Occipital lobe (tissue), 2 donors: ENCODE results near the gene CHODL. TPM values are rescaled to one million over a fixed set of nuclear protein-coding genes. Genes with fewer than 3 reads are reported as not detected.

Experiments
- DNase-seq: peaks from one replicate; lab custom pipeline; 2025; lab: John Stamatoyannopoulos, UW
- total RNA-seq: library from RNA; depleted of rRNA; stranded (reverse); fragments of >200 nt; gene quantifications from one replicate; pipeline ENCODE4 v1.2.3, GENCODE V29; 2014

CHODL gene
- total RNA-seq: 1.4 TPM

GRCh38 chr21:18244671-18245463 lies at the start of gene CHODL:
Gene CHODL, plus strand, starts transcription at chr21:18244833. Its CDS starts 391 bp downstream, at chr21:18245224.
- no peak for DNase-seq

- no peak for DNase-seq
These were observed 39.7 kb upstream of the CHODL start for GRCh38 chr21:18204931-18205330.

GRCh38 chr21:18218331-18218730 lies 26.3 kb upstream of the CHODL start:
- no peak for DNase-seq

GRCh38 chr21:18220498-18220897 lies 24.1 kb upstream of the CHODL start:
- no peak for DNase-seq

GRCh38 chr21:18222346-18222745 lies 22.3 kb upstream of the CHODL start:
- no peak for DNase-seq

- DNase-seq: no peak
These were observed 16.4 kb upstream of the CHODL start for GRCh38 chr21:18228060-18228739.

GRCh38 chr21:18235545-18235944 lies 9.1 kb upstream of the CHODL start:
- DNase-seq: no peak

- DNase-seq: no peak
These were observed 883 bp downstream of the CHODL start for GRCh38 chr21:18245464-18245967.

GRCh38 chr21:18248171-18248570 lies 3.5 kb downstream of the CHODL start:
- DNase-seq: no peak

GRCh38 chr21:18249672-18250071 lies 5.0 kb downstream of the CHODL start:
- DNase-seq: no peak

GRCh38 chr21:18251065-18251464 lies 6.4 kb downstream of the CHODL start:
- no peak for DNase-seq

GRCh38 chr21:18252256-18252655 lies 7.6 kb downstream of the CHODL start:
- DNase-seq: no peak

GRCh38 chr21:18252680-18253079 lies 8.0 kb downstream of the CHODL start:
- DNase-seq: no peak

- DNase-seq: no peak
These were observed 8.6 kb downstream of the CHODL start for GRCh38 chr21:18253221-18253620.

GRCh38 chr21:18253799-18254198 lies 9.2 kb downstream of the CHODL start:
- DNase-seq: no peak

- DNase-seq: no peak
These were observed 21.3 kb downstream of the CHODL start for GRCh38 chr21:18265944-18266343.

GRCh38 chr21:18267496-18267895 lies 22.9 kb downstream of the CHODL start:
- DNase-seq: no peak

GRCh38 chr21:18268906-18269305 lies 24.3 kb downstream of the CHODL start:
- no peak for DNase-seq

- DNase-seq: no peak
These were observed 25.2 kb downstream of the CHODL start for GRCh38 chr21:18269856-18270255.

GRCh38 chr21:18273400-18273799 lies 28.8 kb downstream of the CHODL start:
- DNase-seq: no peak

- DNase-seq: no peak
These were observed 29.7 kb downstream of the CHODL start for GRCh38 chr21:18274370-18274769.

- no peak for DNase-seq
These were observed 31.1 kb downstream of the CHODL start for GRCh38 chr21:18275781-18276180.

GRCh38 chr21:18285379-18285778 lies 40.7 kb downstream of the CHODL start:
- DNase-seq: no peak
